HEK293 (cell line): ENCODE results near the gene CKS2.

Source experiments
- CTCF ChIA-PET: fragments of 350-600 bp; formaldehyde crosslinking; extraction: SDS; loops from one replicate; lab custom pipeline; 2021; ENCODE audit warnings: antibody characterized with exemption; lab: Yijun Ruan, JAX
- POLR2A ChIA-PET: fragments of 300-600 bp; formaldehyde crosslinking; extraction: SDS; loops from one replicate; lab custom pipeline; 2020; ENCODE audit warnings: antibody characterized with exemption, inconsistent platforms; lab: Yijun Ruan, JAX
- H3K27ac ChIP-seq: fragments of 200-500 bp; sonication (Bioruptor generic); 2 replicates; pipeline ENCODE4 v1.5.1; 2014; ENCODE audit warnings: low read depth, low read length, control low read depth, inconsistent platforms; ENCODE audit errors: extremely low read depth
- H3K36me3 ChIP-seq, 2 experiments: fragments of 200-500 bp in 1 of 2; sonication (Bioruptor generic) in 1 of 2; 1 replicate in 1 of 2; 2 replicates in 1 of 2; pipeline ENCODE4 v1.5.1; 2014 to 2017; ENCODE audit warnings: inconsistent platforms in 2 of 2, low read length in 2 of 2; ENCODE audit not compliant: control insufficient read depth in 2 of 2, insufficient read depth in 1 of 2
- H3K4me1 ChIP-seq: fragments of 200-500 bp; sonication (Bioruptor generic); 2 replicates; pipeline ENCODE4 v1.5.1; 2014; ENCODE audit warnings: mild to moderate bottlenecking, low read length, inconsistent platforms; ENCODE audit not compliant: control insufficient read depth, insufficient read depth
- H3K4me3 ChIP-seq: 2 replicates; pipeline ENCODE4 v1.5.1; 2011; ENCODE audit warnings: low read depth, mild to moderate bottlenecking, control low read depth, low read length, moderate library complexity
- H3K9me3 ChIP-seq: fragments of 200-500 bp; sonication (Bioruptor generic); 2 replicates; pipeline ENCODE4 v1.5.1; 2014; ENCODE audit warnings: low read depth, low read length, inconsistent platforms; ENCODE audit not compliant: control insufficient read depth, insufficient read depth
- EGR2 ChIP-seq: fragments of 450-650 bp; formaldehyde crosslinking; IDR thresholded peaks from 2 replicates; pipeline ENCODE4 v1.5.1; 2016; ENCODE audit warnings: low read depth, missing biosample characterization, missing genetic modification characterization
- MEIS1 ChIP-seq: sonication (generic); formaldehyde crosslinking; IDR thresholded peaks from 2 replicates; pipeline ENCODE4 v1.8.1; 2022; ENCODE audit warnings: missing genetic modification reagents, mild to moderate bottlenecking, borderline replicate concordance
- SP7 ChIP-seq: fragments of 450-650 bp; formaldehyde crosslinking; IDR thresholded peaks from 2 replicates; pipeline ENCODE4 v1.5.1; 2016; ENCODE audit warnings: missing biosample characterization, missing genetic modification characterization
- ZIC2 ChIP-seq: fragments of 450-650 bp; formaldehyde crosslinking; IDR thresholded peaks from 2 replicates; pipeline ENCODE4 v1.5.1; 2016; ENCODE audit warnings: missing biosample characterization, missing genetic modification characterization
- ZNF10 ChIP-seq: fragments of 450-650 bp; formaldehyde crosslinking; IDR thresholded peaks from 2 replicates; pipeline ENCODE4 v1.5.1; 2017; ENCODE audit warnings: missing biosample characterization, missing genetic modification characterization
- ZNF157 ChIP-seq: fragments of 450-650 bp; formaldehyde crosslinking; IDR thresholded peaks from 2 replicates; pipeline ENCODE4 v1.5.1; 2016; ENCODE audit warnings: missing biosample characterization, missing genetic modification characterization
- ZNF266 ChIP-seq: fragments of 450-650 bp; formaldehyde crosslinking; IDR thresholded peaks from 2 replicates; pipeline ENCODE4 v1.5.1; 2016; ENCODE audit warnings: missing biosample characterization, missing genetic modification characterization, low read depth
- ZNF350 ChIP-seq: fragments of 450-650 bp; formaldehyde crosslinking; IDR thresholded peaks from 2 replicates; pipeline ENCODE4 v1.5.0; 2017; ENCODE audit warnings: missing biosample characterization, mild to moderate bottlenecking, missing genetic modification characterization
- ZNF510 ChIP-seq: fragments of 450-650 bp; formaldehyde crosslinking; IDR thresholded peaks from 2 replicates; pipeline ENCODE4 v1.5.1; 2018; ENCODE audit warnings: mild to moderate bottlenecking, missing genetic modification characterization, missing biosample characterization; ENCODE audit not compliant: insufficient replicate concordance
- ZNF600 ChIP-seq: fragments of 450-650 bp; formaldehyde crosslinking; IDR thresholded peaks from 2 replicates; pipeline ENCODE4 v1.5.1; 2016; ENCODE audit warnings: missing biosample characterization, missing genetic modification characterization
- ZNF623 ChIP-seq: fragments of 450-650 bp; formaldehyde crosslinking; IDR thresholded peaks from 2 replicates; pipeline ENCODE4 v1.5.1; 2016; ENCODE audit warnings: missing biosample characterization, missing genetic modification characterization
- ZNF626 ChIP-seq: fragments of 450-650 bp; sonication (Bioruptor Pico); formaldehyde crosslinking; IDR thresholded peaks from 2 replicates; pipeline ENCODE4 v1.5.1; 2018; ENCODE audit warnings: missing biosample characterization, missing genetic modification characterization, inconsistent platforms
- ZNF654 ChIP-seq: fragments of 450-650 bp; formaldehyde crosslinking; IDR thresholded peaks from 2 replicates; pipeline ENCODE4 v1.5.1; 2016; ENCODE audit warnings: low read depth, missing biosample characterization, missing genetic modification characterization
- TF ChIP-seq, protein P1 (sequence below): fragments of 450-650 bp; formaldehyde crosslinking; IDR thresholded peaks from 2 replicates; pipeline ENCODE4 v1.5.1; 2017; ENCODE audit warnings: missing biosample characterization, missing genetic modification characterization
- TF ChIP-seq, protein P2 (sequence below): fragments of 450-650 bp; formaldehyde crosslinking; IDR thresholded peaks from 2 replicates; pipeline ENCODE4 v1.5.1; 2016; ENCODE audit warnings: missing biosample characterization, missing genetic modification characterization
- TF ChIP-seq, protein P3 (sequence below): fragments of 450-650 bp; formaldehyde crosslinking; IDR thresholded peaks from 2 replicates; pipeline ENCODE4 v1.5.1; 2016; ENCODE audit warnings: missing biosample characterization, missing genetic modification characterization
- TF ChIP-seq, protein P4 (sequence below): fragments of 450-650 bp; formaldehyde crosslinking; IDR thresholded peaks from 2 replicates; pipeline ENCODE4 v1.5.1; 2017; ENCODE audit warnings: missing biosample characterization, mild to moderate bottlenecking, missing genetic modification characterization, moderate library complexity
- TF ChIP-seq, protein P5 (sequence below): fragments of 450-650 bp; formaldehyde crosslinking; IDR thresholded peaks from 2 replicates; pipeline ENCODE4 v1.5.1; 2017; ENCODE audit warnings: missing biosample characterization, missing genetic modification characterization

Gene CKS2

DNA sequence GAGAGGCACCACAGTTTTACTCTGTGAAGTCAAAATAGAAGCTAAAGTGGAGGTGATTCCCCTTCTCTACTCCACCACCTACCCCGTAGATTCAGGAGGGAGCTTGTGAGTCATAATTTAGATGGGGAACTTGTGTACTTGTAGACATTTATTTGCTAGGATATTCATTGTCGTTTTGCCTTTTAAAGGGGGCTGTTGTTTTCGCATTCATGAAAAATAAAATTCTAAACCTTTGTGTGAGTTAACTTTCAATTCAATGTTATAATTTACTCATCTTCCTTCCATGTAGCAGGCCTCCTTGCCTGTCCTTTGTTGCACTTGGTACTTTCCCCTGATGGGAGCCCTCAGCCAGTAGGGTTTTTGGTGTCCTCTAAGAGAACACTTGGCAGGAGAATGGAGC lies 29.3 kb downstream of the CKS2 start (continued):
- TF ChIP-seq, protein P1, sequence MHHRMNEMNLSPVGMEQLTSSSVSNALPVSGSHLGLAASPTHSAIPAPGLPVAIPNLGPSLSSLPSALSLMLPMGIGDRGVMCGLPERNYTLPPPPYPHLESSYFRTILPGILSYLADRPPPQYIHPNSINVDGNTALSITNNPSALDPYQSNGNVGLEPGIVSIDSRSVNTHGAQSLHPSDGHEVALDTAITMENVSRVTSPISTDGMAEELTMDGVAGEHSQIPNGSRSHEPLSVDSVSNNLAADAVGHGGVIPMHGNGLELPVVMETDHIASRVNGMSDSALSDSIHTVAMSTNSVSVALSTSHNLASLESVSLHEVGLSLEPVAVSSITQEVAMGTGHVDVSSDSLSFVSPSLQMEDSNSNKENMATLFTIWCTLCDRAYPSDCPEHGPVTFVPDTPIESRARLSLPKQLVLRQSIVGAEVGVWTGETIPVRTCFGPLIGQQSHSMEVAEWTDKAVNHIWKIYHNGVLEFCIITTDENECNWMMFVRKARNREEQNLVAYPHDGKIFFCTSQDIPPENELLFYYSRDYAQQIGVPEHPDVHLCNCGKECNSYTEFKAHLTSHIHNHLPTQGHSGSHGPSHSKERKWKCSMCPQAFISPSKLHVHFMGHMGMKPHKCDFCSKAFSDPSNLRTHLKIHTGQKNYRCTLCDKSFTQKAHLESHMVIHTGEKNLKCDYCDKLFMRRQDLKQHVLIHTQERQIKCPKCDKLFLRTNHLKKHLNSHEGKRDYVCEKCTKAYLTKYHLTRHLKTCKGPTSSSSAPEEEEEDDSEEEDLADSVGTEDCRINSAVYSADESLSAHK (tag by site-specific recombination) = no peak
- TF ChIP-seq MEIS1 (CRISPR knock-in tag) (no peak), ZNF626 (no peak)

DNA sequence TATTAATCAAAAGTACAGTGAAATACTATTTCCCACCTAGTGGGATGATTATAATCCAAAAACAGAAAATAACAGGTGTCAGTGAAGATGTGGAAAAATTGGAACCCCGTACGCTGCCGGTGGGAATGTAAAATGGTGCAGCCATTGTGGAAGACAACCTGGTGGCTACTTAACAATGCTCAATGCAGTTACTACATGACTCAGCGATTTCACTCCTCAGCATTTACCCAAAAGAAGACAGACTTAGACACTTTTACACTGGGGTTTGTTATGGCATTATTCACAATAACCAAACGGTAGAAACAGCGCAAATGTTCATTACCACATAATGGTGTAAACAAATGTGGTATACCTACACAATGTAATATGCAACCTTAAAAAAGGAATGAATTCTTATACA lies 31.2 kb downstream of the CKS2 start:
- TF ChIP-seq SP7 (tag by site-specific recombination) = no peak
- TF ChIP-seq, protein P2, sequence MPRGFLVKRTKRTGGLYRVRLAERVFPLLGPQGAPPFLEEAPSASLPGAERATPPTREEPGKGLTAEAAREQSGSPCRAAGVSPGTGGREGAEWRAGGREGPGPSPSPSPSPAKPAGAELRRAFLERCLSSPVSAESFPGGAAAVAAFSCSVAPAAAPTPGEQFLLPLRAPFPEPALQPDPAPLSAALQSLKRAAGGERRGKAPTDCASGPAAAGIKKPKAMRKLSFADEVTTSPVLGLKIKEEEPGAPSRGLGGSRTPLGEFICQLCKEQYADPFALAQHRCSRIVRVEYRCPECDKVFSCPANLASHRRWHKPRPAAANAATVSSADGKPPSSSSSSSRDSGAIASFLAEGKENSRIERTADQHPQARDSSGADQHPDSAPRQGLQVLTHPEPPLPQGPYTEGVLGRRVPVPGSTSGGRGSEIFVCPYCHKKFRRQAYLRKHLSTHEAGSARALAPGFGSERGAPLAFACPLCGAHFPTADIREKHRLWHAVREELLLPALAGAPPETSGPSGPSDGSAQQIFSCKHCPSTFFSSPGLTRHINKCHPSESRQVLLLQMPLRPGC (tag by site-specific recombination) = no peak
- no peak for TF ChIP-seq ZNF157 (tag by site-specific recombination)
- TF ChIP-seq ZIC2 (tag by site-specific recombination) = no peak
- TF ChIP-seq ZNF510 (tag by site-specific recombination) = no peak
- TF ChIP-seq ZNF600 (tag by site-specific recombination) = no peak
- TF ChIP-seq ZNF350 (tag by site-specific recombination) = no peak
- no peak for TF ChIP-seq ZNF623 (tag by site-specific recombination)
- TF ChIP-seq ZNF266 = no peak
- TF ChIP-seq ZNF10 = no peak
- TF ChIP-seq, protein P3, sequence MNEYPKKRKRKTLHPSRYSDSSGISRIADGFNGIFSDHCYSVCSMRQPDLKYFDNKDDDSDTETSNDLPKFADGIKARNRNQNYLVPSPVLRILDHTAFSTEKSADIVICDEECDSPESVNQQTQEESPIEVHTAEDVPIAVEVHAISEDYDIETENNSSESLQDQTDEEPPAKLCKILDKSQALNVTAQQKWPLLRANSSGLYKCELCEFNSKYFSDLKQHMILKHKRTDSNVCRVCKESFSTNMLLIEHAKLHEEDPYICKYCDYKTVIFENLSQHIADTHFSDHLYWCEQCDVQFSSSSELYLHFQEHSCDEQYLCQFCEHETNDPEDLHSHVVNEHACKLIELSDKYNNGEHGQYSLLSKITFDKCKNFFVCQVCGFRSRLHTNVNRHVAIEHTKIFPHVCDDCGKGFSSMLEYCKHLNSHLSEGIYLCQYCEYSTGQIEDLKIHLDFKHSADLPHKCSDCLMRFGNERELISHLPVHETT = no peak
- TF ChIP-seq, protein P4, sequence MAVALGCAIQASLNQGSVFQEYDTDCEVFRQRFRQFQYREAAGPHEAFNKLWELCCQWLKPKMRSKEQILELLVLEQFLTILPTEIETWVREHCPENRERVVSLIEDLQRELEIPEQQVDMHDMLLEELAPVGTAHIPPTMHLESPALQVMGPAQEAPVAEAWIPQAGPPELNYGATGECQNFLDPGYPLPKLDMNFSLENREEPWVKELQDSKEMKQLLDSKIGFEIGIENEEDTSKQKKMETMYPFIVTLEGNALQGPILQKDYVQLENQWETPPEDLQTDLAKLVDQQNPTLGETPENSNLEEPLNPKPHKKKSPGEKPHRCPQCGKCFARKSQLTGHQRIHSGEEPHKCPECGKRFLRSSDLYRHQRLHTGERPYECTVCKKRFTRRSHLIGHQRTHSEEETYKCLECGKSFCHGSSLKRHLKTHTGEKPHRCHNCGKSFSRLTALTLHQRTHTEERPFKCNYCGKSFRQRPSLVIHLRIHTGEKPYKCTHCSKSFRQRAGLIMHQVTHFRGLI (tag by site-specific recombination) = no peak
- no peak for TF ChIP-seq ZNF654
- TF ChIP-seq, protein P5, sequence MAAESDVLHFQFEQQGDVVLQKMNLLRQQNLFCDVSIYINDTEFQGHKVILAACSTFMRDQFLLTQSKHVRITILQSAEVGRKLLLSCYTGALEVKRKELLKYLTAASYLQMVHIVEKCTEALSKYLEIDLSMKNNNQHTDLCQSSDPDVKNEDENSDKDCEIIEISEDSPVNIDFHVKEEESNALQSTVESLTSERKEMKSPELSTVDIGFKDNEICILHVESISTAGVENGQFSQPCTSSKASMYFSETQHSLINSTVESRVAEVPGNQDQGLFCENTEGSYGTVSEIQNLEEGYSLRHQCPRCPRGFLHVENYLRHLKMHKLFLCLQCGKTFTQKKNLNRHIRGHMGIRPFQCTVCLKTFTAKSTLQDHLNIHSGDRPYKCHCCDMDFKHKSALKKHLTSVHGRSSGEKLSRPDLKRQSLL (tag by site-specific recombination) = no peak
- no peak for TF ChIP-seq EGR2 (tag by site-specific recombination)
- no peak overlapping the region for H3K4me3 ChIP-seq
- ChIA-PET CTCF (no interaction called here), POLR2A (no interaction called here)
- no peaks in the 10 kb centered on the region for H3K9me3 ChIP-seq
- H3K36me3 ChIP-seq = peaks cover 5 to 97% of the 10 kb centered on the region in 2 experiments
- no peak overlapping the region for H3K27ac ChIP-seq
- no peaks in the 10 kb centered on the region for H3K4me1 ChIP-seq
